RKO (cell line): ENCODE data around the gene IL3.

ENCODE experiments used
- DNase-seq: peaks from one replicate; pipeline ENCODE4 v3.0.0-alpha.2; 2016; ENCODE audit warnings: low spot score

The IL3 gene

DNA sequence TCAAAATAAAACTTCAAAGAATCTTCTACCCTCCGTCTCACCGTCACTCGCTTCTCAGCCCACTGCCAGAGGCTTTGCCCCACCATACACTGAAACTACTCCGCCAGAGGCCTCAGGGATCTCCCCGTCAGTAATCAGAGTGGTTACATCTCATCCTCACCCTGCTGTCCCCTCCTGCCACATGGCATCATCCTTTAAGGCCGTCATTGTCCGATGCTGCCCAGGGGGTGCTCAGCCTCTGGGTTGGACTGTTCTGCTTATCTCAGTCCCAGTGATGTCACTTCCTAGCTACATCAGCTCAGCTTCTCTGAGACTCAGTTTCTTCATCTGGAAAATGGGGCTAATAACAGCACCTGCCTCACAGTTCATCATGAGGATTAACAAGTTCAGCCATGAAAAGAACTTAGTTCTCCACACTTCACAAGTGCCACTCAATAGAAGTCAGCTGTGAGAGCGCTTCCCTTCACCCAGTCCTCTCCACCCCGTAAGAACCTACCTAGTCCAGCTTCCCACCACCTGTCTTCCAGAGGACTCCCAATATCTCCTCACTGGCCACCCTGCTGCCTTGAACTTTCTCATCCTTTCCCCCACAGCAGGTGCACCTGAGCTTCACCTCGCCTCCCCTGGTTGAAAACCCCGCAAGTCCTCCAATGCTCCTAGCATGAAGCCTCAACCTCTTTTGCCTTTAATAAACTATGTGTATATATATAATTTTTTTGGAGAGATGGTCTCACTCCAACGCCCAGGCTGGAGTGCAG is 2.8 kb upstream of the IL3 start:
- no peak for DNase-seq

DNA sequence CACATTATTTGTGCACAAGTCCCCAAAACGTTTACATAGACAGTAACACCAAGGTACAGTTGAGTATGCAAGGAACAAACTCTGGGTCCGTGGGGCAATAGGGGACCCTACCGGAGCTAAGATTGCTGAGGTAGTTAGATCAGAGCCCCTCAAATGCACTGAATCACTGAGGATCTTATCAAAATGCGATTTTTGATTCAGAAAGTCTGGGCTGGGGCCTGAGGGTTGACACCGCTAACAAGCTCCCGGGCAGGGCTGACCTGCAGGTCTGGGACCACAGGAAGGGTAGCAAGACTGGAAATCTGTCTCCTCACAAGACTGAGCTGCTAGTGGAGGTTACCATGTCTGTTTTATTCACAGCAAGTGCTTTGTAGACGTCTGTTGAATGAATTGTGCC is 1.8 kb upstream of the IL3 start:
- no peak for DNase-seq

DNA sequence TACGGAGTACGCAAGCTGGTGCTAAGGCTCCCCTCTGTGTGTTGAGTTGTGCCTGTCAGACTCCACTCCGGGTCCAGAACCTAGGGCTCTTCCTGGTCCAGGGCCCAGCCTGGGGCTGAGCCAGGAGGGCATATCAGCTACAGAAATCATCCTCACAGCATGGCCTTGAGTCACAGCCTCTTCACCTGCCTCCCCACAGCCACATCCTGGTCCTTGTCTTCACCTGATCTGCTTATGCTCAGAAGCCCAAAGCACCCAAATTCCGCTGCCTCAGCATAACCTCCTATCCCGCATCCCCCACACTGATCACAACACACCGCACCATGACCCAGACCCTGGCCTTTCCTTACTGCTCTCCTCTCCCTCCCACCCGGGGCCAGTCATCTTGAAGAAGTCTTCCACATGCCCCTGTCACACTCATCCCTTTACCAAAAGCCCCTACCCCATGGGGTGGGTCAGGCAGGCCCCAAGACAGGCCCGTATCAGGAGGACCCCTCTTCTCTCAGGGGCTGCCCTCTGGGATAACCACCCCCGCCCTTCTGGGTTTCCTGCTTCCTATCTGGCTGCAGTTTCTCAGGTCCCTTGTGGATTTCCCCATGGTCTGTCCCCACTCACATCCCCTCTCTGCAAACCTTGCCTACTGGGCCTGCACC is 1.3 kb upstream of the IL3 start:
- no peak for DNase-seq

DNA sequence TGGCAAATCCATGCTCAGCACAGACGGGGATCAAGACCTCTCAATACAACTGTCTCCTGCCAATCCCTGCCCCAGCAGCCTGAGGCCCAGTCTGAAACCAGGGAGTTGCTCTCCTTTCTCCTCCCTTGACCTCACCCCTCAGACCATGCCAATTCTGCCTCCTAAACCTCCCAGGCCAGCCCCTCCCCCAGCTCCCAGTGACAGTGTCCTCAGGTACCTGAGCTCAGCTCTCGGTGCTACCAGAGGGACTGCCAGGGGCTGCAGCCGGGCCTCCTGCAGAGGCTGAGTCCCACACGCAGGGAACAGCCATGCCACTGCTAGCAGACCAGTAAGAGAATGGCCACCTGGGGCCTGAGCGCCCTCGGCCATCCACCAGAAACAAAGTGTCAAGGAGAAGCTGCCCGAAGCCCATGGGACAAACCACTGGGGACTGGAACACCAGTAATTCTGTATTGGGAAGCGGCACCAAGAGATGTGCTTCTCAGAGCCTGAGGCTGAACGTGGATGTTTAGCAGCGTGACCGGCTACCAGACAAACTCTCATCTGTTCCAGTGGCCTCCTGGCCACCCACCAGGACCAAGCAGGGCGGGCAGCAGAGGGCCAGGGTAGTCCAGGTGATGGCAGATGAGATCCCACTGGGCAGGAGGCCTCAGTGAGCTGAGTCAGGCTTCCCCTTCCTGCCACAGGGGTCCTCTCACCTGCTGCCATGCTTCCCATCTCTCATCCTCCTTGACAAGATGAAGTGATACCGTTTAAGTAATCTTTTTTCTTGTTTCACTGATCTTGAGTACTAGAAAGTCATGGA is 557 bp upstream of the IL3 start:
- DNase-seq, result no peak

DNA sequence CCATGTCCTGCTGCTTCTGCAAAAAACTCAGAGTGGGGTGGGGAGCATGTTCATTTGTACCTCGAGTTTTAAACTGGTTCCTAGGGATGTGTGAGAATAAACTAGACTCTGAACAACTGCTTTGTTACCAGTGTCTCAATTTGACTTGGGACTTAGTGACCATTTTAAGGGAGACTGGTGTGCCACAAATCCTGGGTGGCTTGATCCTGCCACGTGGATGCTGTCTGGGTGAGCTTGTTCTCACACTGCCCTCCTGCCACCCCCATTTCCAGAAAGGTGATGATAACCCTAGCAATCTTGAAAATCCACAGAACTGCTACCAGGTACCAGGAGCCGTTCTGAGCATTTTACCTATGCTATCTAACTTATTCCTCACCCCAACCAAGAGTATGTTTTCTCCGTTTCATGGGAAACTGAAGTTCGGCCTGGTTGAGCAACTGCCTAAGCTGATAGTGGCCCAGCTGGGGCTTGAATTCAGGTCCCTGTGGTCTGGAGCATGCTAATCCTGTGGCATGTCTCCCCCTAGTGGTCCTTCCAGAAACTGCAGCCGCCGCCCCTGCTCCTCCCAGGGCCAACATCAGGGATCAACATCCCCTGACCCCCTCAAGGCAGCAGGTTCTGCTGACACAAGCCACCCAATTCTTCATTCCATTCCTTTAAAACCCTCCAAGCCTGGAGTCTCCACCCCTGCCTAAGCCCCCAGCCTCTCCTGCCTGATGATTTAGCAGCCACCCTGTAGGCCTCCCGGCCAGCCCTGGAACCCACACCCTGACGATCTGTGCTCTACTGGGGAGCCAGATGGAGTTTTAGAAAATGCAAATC is 2.8 kb downstream of the IL3 start:
- DNase-seq, result peak; percentile 63

DNA sequence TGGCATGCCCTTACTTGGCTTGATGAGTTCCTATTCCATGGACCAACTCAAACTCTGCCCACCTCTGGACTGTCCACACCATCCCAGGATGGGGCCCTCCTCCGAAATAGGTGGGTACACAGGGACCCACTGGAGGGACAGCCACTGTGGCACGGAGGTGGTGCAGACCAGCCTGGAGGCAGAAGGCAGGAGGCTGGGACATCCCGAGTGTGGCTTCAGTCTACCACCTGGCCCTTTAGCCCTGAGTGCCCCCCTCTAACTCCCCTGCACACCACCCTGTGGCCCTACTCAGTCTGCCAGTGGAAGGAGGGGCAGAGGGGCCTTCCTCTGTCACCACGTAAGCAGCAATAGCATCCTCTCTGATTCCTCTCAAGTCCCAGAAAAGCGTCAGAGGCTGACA is 3.7 kb downstream of the IL3 start:
- DNase-seq, result no peak

DNA sequence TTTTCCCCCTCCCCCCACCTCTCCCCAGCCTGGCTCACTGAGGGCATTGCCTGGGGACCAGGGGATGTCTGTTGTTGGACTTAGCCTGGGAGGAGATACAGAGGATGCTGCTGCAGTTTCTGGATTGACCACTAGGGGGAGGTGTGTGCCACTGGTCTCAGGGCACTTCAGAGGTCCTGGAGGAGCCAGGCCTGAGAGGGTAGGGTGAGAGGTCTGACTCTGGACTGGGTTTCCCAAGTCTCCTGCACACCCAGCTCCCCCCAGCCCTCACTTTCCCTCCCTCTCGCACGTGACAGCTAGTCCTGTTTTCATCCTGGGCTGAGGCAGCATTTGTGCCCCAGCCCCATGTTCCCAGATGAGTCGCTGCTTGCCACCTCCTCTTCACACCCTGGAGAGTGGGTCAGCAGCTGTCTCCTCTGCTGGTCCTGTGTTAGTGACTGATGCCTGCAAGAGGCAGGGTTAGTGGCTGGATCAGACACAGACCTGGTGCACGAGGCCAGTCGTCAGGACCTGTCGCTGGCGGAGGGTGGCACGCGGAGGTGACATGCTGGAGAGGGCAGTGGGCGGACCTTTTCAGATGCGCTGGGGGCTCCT is 4.4 kb downstream of the IL3 start:
- DNase-seq, result peak; percentile 62

DNA sequence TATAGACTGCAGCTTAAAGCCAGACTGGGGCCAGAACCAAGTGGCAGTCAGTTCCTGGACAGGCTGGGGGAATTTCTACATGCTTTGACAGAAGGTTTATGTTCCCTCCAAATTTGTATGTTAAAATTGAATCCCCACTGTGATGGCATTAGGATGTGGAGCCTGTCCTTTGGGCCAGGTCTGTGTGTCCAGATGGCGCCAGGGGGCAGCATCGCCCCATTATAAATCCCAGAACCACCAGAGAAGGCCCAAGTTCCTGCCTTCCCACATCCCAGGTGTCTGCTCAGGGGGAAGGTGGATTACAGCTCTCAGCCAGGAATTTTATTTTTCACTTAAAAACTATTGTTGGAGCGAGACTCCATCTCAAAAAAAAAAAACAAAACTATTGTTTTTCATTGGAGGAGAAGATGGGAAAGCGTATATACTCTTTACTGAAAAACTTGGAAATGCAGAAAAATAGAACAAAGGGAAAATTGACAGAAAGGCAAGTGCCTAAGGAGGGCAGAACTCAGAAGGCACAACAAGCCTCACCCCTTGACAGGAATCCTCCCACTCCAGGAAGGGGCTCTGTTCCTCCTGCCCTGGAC is 5.0 kb downstream of the IL3 start:
- peak; percentile 51 for DNase-seq

DNA sequence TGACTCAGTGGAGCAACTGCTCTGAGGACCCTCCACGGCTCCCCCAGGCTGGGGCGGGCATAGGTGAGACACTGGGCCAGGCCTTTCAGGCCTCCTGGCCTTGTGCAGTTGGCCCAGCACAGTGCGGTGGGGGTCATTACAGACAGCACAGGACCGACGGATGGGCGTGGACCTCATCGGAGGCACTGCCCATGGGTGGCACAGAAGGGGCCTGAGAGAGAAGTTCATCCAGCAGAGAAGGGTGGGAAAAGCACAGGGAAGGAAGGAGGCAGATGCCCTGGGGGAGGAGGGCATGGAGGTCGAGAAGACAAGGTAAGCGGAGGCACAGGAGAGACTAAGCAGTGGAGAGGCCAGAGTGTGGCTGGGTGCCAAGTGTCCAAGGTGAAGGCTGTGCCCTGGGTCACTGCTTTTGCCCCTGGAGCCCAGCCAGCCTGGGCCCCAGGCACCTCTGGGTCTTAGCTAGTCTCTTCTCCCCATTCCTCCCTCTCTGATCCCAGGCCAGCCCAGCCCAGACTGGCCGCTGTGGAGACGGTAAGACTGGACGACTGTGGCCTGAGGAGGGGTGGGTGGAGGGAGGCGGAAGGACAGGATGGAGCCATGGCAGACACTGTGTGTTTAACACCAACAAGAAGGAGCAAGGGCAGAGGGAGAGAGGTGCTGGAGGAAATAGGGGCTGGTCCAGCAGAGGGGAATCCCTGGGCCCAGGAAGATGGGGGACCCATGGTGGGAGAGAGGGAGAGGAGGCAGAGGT is 5.7 kb downstream of the IL3 start:
- no peak for DNase-seq

DNA sequence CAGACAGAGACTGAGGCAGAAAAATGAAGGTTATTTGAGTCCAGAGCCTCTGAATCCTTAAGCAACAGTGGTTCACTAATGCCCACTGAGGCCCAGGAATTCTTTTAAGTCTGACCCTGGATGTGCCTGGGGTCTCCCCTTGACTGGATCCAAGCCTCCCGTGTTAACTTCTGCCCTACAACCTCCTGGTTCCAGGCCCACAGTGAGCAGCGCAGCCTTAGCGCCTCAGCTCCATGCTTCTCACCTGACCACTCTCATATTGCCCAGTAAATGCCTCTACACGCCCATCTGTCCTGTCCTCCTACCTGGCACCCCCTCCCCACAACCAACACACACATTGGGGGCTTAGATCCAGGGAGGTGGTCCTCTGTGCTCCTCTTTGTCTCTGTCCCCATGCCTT is 6.4 kb downstream of the IL3 start:
- DNase-seq, result no peak

DNA sequence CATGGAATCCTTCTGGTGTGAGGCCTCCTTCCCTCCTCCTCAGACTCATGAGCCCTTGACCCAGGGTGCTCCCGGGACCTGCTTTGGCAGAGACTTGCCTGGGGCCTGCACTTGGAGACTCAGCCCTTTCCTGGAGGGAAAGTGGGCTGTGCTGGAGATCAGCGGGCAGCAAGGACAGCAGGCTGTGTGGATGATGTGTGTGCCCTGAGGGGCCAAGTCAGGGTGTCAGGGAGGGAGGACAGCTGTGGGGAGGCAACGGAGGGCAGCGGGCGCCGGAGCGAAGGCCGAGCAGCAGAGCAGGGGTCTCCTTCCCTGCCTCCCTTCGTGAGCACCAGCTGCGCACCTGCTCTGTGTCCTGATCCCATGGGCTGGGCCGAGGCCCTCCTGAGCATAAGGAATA is 7.0 kb downstream of the IL3 start:
- no peak for DNase-seq

DNA sequence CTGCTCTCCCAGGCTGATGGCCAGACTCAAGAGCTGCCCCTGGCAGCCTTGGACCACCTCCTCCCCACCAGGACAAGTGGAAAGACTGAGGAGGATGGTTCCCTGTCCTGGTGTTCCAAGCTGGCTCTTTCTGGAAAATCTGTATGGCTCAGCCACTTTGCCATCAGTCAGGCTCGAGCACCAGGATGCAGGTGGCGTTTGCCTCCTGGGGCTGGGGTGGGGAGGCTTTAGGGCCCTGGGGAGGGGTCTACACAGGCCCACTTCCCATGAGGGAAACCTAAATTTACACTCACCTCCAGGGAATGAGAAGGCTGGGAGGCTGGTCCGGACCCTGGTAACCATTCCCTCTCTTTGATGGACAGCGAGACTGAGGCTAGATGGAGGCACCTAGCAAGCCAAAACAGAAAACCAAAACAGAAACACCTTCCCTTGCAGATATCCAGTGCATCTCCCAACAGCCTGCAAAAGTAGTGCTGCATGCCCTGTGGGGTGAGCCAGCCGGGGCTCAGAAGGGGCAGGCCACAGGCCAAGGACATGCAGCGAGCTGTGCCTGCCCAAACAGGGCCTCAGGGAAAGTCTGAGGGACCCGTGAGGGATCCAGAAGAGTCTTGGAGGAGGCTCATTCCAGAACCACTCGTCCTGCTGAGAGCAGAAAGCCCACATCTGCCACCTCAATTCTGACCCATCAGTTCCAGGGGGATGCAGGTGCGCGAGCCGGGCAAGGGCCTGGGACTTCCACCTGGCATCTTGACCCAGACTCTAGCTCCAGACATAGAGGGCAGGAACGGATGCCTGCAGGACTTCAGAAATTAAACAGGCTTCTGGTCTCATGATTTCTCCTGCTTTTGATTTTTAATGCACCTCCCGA is 7.7 kb downstream of the IL3 start:
- no peak for DNase-seq

DNA sequence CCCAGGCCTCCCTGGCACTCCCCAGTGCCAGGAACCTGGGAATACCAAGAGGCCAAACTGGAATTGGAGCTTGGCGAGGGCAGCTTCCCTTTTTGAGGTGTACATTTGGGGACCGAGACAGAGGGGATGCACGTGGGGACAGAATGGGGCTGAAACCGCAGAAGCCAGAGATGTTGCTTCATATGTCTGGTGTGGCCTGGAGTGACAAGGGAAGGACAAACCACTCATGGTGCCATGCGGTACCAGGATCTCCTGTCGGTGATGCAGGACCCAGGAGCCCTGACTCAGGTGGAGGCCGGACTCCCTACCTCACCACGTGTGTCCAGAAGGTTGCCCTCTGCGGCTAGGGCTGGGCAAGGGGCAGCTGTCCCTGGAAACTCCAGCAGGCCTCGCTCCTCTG is 9.1 kb downstream of the IL3 start:
- no peak for DNase-seq

DNA sequence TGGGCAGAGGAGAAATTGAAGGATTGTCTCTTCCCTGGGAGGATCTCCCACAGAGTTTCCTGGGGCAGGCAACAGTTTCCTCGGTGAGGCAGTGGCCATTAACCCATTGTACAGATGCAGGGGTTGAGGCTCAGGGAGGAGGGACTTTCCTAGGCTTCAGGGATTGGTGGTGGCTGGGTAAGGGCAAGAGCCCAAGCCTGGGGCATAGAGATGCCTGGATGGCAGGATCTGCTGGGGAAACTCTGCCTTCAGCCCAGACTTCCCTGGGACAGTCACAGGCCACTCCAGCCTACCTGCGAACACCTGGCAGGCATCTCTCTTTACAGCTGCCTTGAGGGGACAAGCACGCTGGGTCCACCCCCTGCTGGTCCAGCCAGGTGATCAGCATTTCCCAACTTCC is 9.5 kb downstream of the IL3 start:
- no peak for DNase-seq

DNA sequence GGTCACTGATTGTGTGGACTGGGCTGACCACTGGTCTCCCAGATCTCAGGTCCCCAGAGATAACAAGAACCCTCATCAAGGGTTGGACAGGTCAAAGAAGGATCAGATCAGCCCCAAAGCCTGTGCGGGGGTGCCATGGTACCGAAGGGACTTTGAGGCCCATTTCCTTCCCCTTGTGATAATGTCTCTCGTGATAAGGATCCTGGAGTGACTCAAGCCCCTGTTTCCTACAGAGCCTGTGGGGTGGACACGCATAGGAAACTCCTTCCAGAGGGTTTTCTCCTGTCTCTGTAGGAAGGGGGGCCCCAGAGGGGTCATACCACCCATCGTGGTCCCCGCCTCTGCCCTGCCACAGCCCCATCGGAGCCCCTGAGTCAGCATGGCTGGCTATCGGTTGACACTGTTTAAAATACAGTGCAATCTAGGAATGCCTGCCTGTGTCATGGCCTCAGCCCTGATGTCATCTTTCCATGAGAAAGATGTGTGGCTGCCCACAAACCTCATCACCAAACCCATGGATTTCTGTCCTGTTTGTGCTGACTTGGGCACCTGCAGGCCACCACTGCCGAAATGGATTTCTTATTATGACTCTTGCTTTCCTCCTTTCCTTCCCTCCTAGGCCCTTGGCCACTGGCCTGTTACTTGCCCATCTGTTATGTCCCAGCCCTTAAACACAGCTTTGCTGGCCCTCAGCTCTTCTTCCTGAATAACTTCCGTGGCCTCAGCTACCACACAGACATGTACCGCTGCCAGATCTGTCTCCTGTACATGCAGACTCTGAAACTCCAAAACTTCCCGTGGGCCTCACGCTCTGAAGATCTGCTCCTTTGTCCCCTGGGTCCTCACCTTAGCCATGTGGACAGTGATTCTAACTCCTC is 10.2 kb downstream of the IL3 start:
- DNase-seq, result no peak

DNA sequence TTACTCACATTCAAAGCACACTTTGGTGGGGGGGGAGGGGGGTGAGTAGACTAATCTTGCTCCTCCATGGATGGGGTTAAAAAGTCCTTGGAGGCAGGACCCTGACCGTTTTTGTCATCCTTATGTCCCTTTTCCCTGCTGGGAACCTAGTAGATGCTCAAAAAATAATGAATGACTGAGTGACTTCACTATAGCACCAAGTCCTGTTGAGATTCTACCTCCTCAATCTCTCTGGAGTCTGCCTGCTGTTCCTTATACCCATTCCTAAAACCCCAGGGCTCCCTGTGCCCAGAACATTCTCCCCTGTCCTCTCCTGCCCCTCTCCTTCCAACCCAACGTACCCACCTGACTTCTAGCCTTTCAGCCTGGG is 10.9 kb downstream of the IL3 start:
- no peak for DNase-seq

DNA sequence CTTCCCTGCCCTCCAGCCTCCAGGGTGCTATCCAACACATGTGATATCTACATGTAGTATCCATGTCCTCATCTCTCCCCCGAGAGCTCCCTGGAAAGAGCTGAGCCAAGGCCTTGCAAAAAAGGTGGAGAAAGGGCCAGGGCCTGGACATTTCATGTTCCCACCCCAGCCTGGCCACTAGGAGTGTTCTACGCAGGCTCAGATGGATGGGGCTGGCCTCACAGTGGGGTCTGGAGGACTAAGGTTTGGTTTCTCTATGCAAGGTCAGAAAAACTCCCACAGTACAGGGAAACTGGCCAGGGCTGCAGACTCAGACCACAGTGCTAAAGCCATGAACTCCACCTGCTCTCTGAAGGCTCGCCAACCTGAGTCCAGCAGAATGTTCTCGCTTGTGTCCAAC is 11.6 kb downstream of the IL3 start:
- DNase-seq, result no peak

DNA sequence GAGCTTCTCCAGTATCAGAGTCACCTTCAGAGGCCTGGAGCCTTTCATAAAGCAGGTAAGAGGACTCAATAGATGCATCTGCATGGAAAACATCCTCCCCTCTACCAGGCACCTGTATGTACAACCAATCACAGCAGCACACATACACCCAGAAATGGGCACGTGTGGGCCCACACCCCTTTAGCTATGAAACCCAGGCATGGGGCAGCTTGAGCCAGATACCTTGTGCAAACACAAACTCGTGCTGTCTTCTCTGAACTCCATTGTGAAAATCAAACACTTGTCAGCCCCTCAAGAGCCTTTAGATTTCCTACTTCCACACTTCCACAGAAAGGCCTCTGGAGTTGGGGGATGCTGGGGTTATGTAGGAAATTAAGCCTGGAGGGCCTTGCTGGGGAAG is 12.1 kb downstream of the IL3 start:
- DNase-seq, result no peak
